OCI-LY1 (cell line): Measurements from ENCODE around the gene DNTTIP2.
"Not testable (repeated sequence)": the region's sequence is repeated elsewhere in the genome, so short reads cannot be mapped to it uniquely, and the experiment has no call there.

Experiments used
- H2AFZ ChIP-seq: fragments of 200-600 bp; sonication (generic), shearing (Covaris generic); 2 replicates; pipeline ENCODE4 v1.6.0; 2014; ENCODE audit warnings: antibody characterized with exemption, mild to moderate bottlenecking, low read length
- H3F3A ChIP-seq: fragments of 200-600 bp; sonication (generic), shearing (Covaris generic); 2 replicates; pipeline ENCODE4 v1.6.0; 2014; ENCODE audit warnings: mild to moderate bottlenecking, antibody characterized with exemption, low read length, moderate library complexity; ENCODE audit not compliant: insufficient read depth
- H3K27ac ChIP-seq: fragments of 200-600 bp; sonication (generic); 2 replicates; pipeline ENCODE4 v1.5.1; 2014; ENCODE audit warnings: low read length, mixed run types, mild to moderate bottlenecking, low read depth; ENCODE audit not compliant: poor library complexity, severe bottlenecking
- H3K27me3 ChIP-seq: fragments of 200-600 bp; sonication (generic); 2 replicates; pipeline ENCODE4 v1.6.0; 2014; ENCODE audit warnings: antibody characterized with exemption, mild to moderate bottlenecking, low read length, moderate library complexity; ENCODE audit not compliant: insufficient read depth
- H3K36me3 ChIP-seq: fragments of 200-600 bp; sonication (generic); 2 replicates; pipeline ENCODE4 v1.6.1; 2014; ENCODE audit warnings: mild to moderate bottlenecking, antibody characterized with exemption, low read length, moderate library complexity, mixed read lengths; ENCODE audit not compliant: insufficient read depth
- H3K4me1 ChIP-seq: fragments of 200-600 bp; sonication (generic); 2 replicates; pipeline ENCODE4 v1.5.1; 2014; ENCODE audit warnings: mild to moderate bottlenecking, low read length, moderate library complexity; ENCODE audit not compliant: insufficient read depth, severe bottlenecking
- H3K4me2 ChIP-seq: fragments of 200-600 bp; sonication (generic), shearing (Covaris generic); 2 replicates; pipeline ENCODE4 v1.6.1; 2014; ENCODE audit warnings: low read length
- H3K4me3 ChIP-seq: fragments of 200-600 bp; sonication (generic); 2 replicates; pipeline ENCODE4 v1.5.1; 2014; ENCODE audit warnings: low read length, low read depth, mild to moderate bottlenecking, mixed read lengths; ENCODE audit not compliant: poor library complexity, severe bottlenecking
- H3K79me2 ChIP-seq: fragments of 200-600 bp; shearing (Covaris generic); 2 replicates; pipeline ENCODE4 v1.6.1; 2016; ENCODE audit warnings: mixed run types, low read length, mixed read lengths; ENCODE audit not compliant: insufficient read depth
- H3K9ac ChIP-seq: fragments of 200-600 bp; sonication (generic), shearing (Covaris generic); 2 replicates; pipeline ENCODE4 v1.6.1; 2014; ENCODE audit warnings: mild to moderate bottlenecking, low read length, mixed read lengths
- H3K9me2 ChIP-seq: fragments of 200-600 bp; sonication (generic), shearing (Covaris generic); 2 replicates; pipeline ENCODE4 v1.6.1; 2014; ENCODE audit warnings: low read depth, mild to moderate bottlenecking, low read length, mixed read lengths
- H3K9me3 ChIP-seq: fragments of 200-600 bp; shearing (Covaris generic); 2 replicates; pipeline ENCODE4 v1.6.1; 2014; ENCODE audit warnings: low read length, mixed read lengths
- H4K20me1 ChIP-seq: fragments of 200-600 bp; sonication (generic), shearing (Covaris generic); 2 replicates; pipeline ENCODE4 v1.6.0; 2016; ENCODE audit warnings: mild to moderate bottlenecking, low read length; ENCODE audit not compliant: insufficient read depth
- CTCF ChIP-seq: fragments of 200-600 bp; sonication (generic), shearing (Covaris generic); IDR thresholded peaks from 2 replicates; pipeline ENCODE4 v1.5.1; 2017; ENCODE audit warnings: mild to moderate bottlenecking, antibody characterized with exemption, low read length, moderate library complexity, mixed read lengths
- EZH2 ChIP-seq: fragments of 200-600 bp; sonication (generic), shearing (Covaris generic); IDR thresholded peaks from 2 replicates; pipeline ENCODE4 v1.8.0; 2017; ENCODE audit warnings: borderline replicate concordance, mixed run types, mild to moderate bottlenecking, antibody characterized with exemption, low read length, moderate library complexity, mixed read lengths

Gene DNTTIP2

GRCh38 chr1:93837961-93838360 is 41.0 kb downstream of the DNTTIP2 start:
- Histone ChIP-seq H3K4me1 (no peaks in the 10 kb centered on the region), H3K9me2 (no peaks in the 10 kb centered on the region), H3K36me3 (no peaks in the 10 kb centered on the region), H3K9ac (no peak overlapping the region), H3K27me3 (no peaks in the 10 kb centered on the region), H3K4me3 (no peak overlapping the region), H2AFZ (no peak overlapping the region), H3K4me2 (no peak overlapping the region), H3F3A (no peaks in the 10 kb centered on the region), H3K79me2 (no peaks in the 10 kb centered on the region), H4K20me1 (no peaks in the 10 kb centered on the region), H3K9me3 (no peaks in the 10 kb centered on the region), H3K27ac (no peak overlapping the region)
- TF ChIP-seq CTCF = no peak
- TF ChIP-seq EZH2 = no peak

- not testable (repeated sequence) for H3K9ac ChIP-seq, H3K36me3 ChIP-seq, H3K9me3 ChIP-seq, H3F3A ChIP-seq, H3K79me2 ChIP-seq, H4K20me1 ChIP-seq, H3K9me2 ChIP-seq, H3K27me3 ChIP-seq, H2AFZ ChIP-seq, H3K4me1 ChIP-seq, H3K4me2 ChIP-seq, H3K4me3 ChIP-seq, H3K27ac ChIP-seq
Observed at GRCh38 chr1:93833293-93833692, 45.7 kb downstream of the DNTTIP2 start.

- Histone ChIP-seq H2AFZ (no peak overlapping the region), H3K79me2 (no peaks in the 10 kb centered on the region), H3K4me1 (no peaks in the 10 kb centered on the region), H3F3A (no peaks in the 10 kb centered on the region), H3K36me3 (no peaks in the 10 kb centered on the region), H3K4me2 (no peak overlapping the region), H3K4me3 (no peak overlapping the region), H3K9ac (no peak overlapping the region), H3K9me2 (no peaks in the 10 kb centered on the region), H3K27me3 (no peaks in the 10 kb centered on the region), H3K9me3 (no peaks in the 10 kb centered on the region), H3K27ac (no peak overlapping the region), H4K20me1 (no peaks in the 10 kb centered on the region)
- TF ChIP-seq EZH2 (no peak), CTCF (no peak)
Observed at GRCh38 chr1:93829061-93829460, 49.9 kb downstream of the DNTTIP2 start.

GRCh38 chr1:93828367-93828755 is 50.6 kb downstream of the DNTTIP2 start:
- Histone ChIP-seq H2AFZ (no peak overlapping the region), H3K36me3 (no peaks in the 10 kb centered on the region), H3K9me2 (no peaks in the 10 kb centered on the region), H3K9ac (no peak overlapping the region), H3K79me2 (no peaks in the 10 kb centered on the region), H3K9me3 (no peaks in the 10 kb centered on the region), H3F3A (no peaks in the 10 kb centered on the region), H3K4me1 (no peaks in the 10 kb centered on the region), H3K27me3 (no peaks in the 10 kb centered on the region), H3K4me3 (no peak overlapping the region), H4K20me1 (no peaks in the 10 kb centered on the region), H3K4me2 (no peak overlapping the region), H3K27ac (no peak overlapping the region)
- TF ChIP-seq CTCF = no peak
- TF ChIP-seq EZH2 = no peak
